NCI-H82 (cell line): Measurements from ENCODE around the gene JPH4.
"Not testable (repeated sequence)": the region's sequence is repeated elsewhere in the genome, so short reads cannot be mapped to it uniquely, and the experiment has no call there.

Source experiments
- DNase-seq: peaks from one replicate; lab custom pipeline; 2025; lab: John Stamatoyannopoulos, UW

JPH4 gene

GRCh38 chr14:23608454-23608853 lies 29.9 kb upstream of the JPH4 start:
- no peak for DNase-seq

DNA sequence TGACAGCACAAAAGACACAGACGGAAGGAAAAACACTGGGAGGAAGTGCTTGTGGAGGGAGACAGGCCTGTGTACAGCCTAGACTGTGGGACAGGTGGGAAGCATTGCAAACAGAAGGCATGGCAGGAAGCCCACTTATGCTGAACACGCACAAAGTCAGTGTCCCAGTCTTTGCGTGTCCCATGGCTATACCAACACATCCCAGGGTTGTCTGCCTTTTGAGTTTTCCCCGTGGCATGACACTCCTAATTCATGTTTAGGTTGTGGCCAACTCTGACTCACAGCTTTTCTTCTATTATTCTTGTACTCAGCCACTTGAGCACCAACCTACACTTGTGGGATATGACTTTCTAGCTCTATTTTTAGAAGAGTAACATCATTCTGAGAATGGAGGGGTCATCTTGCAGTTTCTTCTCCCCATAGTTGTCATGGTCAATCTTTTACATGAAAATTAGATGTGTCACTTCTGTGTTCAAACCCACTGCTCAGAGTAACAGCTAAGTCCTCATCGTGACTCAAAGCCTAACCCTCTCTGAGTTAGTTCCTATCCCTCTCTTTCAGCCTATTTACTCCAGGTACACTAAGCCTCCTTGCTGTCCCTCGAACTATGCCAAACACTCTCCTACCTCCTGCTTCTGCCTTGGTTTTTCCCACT lies 27.5 kb upstream of the JPH4 start:
- no peak for DNase-seq

GRCh38 chr14:23604675-23605170 lies 26.1 kb upstream of the JPH4 start:
- no peak for DNase-seq

GRCh38 chr14:23604148-23604547 lies 25.6 kb upstream of the JPH4 start:
- no peak for DNase-seq

DNA sequence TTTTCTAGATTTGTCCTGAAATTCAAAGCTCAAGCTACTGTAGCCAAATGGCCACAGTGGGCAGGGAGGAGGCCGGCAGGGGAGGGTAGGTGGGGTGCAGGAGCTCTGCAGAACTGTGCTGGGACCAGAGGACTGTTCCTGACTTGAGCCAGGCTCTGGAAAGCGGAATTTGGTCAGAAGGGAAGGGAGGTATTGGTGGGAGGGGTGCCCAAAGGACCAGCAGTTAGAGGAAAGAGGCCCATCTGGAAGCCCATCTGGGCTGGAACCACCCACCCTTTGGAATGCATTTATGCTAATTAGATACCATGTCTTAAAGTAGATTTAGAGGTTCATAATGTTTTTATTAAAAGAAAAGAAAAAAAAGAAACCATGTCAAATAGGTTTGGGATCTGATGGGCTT lies 24.5 kb upstream of the JPH4 start:
- DNase-seq = no peak

- DNase-seq = no peak
These were observed 23.8 kb upstream of the JPH4 start for GRCh38 chr14:23602181-23603095.

DNA sequence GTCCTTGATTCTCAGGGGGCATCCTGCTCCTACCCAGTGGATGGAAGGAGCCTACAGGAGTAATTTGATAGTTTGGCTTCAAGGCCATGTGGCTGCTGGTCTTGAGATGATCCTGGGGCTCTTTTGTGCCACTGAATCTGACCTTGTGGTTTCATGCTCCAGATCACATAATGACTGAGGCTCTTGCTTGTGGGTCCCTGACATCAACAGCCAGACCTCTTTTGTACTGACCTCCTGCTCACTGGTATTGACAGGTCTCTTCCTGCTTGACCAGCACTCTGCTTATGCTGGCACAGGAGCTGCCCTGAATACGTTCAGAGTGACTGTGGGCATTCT lies 23.2 kb upstream of the JPH4 start:
- no peak for DNase-seq

DNA sequence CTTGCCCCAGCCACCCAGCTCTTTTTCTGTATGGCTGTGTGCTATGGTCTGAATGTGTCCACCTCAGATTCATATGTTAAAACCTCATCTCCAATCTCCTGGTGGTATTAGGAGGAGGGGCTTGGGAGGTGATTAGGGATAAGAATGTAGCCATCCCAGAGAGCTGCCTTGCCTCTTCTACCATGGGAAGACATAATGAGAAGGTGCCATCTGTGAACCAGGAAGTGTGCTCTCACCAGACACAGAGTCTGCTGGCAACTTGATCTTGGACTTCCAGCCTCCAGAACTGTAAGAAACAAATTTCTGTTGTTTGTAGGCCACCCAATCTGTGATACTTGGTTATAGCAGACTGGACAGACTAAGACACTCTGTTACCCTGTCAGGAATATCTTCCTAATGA lies 22.8 kb upstream of the JPH4 start:
- no peak for DNase-seq

- no peak for DNase-seq
These were observed 22.2 kb upstream of the JPH4 start for GRCh38 chr14:23600806-23601205.

DNA sequence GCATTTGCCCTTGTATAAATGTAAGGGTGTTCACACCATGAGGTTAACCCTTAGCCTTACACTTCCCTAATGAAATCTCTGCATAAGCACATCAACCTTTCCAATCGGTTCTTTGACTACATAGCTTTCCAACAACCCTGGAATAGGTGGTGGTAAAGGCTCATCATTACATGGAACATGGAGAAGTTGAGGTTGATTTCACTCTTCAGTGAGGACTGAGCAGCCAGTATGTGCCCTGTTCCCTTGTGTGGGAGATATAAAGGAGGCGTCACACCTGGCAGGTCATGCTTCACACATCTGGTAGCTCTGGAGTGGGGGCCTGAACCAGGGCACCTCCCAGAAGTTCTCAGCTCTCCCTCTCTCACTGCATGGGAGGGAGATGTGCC lies 21.7 kb upstream of the JPH4 start:
- DNase-seq = no peak

GRCh38 chr14:23594191-23594590 lies 15.6 kb upstream of the JPH4 start:
- not testable (repeated sequence) for DNase-seq

DNA sequence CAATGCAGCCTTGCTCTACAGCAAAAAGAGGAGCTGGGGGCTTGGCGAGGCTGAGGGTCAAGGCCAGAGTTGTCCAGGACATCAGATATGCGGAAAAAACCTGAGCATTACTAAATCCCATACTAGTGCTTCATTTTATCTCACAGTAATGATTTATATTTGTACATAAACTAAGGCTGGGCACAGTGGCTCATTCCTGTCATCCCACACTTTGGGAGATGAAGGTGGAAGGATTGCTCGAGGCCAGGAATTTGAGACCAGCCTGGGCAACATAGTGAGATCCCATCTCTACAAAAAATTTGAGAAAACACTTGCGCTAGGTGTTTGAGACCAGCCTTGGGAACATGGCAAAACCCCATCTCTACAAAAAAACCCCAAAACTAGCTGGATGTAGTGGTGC lies 11.6 kb upstream of the JPH4 start:
- no peak for DNase-seq

DNA sequence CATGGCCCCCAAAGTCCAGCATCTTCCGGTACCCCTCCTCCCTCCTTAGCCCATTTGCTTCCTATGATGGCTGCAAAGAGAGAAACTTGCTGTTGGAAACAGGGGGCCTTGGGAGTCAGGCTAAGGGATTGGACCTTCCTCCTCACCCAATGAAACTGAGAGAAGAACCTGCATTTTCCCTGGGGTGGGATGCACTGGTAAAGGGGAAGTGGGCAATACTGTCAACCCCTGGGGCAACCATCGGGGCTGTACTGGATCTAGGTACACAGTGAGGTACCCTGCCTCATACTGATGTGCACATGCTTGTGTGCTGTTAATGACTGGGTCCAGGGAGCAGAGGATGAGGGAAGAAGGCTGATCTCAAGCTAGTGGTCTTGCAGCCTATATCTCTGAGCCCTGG lies 11.0 kb upstream of the JPH4 start:
- no peak for DNase-seq

GRCh38 chr14:23588884-23589598 lies 10.5 kb upstream of the JPH4 start:
- DNase-seq = peak; percentile 93

DNA sequence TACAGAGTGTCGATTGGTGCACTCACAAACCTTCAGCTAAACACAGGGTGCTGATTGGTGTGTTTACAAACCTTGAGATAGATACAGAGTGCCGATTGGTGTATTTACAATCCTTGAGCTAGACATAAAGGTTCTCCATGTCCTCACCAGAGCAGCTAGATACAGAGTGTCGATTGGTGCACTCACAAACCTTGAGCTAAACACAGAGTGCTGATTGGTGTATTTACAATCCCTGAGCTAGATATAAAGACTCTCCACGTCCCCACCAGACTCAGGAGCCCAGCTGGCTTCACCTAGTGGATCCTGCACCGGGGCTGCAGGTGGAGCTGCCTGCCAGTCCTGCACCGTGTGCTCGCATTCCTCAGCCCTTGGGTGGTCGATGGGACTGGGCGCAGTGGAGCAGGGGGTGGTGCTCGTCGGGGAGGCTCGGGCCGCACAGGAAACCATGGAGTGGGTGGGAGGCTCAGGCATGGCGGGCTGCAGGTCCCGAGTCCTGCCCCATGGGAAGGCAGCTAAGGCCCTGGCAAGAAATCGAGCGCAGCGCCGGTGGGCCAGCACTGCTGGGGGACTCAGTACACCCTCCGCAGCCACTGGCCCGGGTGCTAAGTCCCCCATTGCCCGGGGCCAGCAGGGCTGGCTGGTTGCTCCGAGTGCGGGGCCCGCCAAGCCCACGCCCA lies 6.1 kb upstream of the JPH4 start:
- not testable (repeated sequence) for DNase-seq

DNA sequence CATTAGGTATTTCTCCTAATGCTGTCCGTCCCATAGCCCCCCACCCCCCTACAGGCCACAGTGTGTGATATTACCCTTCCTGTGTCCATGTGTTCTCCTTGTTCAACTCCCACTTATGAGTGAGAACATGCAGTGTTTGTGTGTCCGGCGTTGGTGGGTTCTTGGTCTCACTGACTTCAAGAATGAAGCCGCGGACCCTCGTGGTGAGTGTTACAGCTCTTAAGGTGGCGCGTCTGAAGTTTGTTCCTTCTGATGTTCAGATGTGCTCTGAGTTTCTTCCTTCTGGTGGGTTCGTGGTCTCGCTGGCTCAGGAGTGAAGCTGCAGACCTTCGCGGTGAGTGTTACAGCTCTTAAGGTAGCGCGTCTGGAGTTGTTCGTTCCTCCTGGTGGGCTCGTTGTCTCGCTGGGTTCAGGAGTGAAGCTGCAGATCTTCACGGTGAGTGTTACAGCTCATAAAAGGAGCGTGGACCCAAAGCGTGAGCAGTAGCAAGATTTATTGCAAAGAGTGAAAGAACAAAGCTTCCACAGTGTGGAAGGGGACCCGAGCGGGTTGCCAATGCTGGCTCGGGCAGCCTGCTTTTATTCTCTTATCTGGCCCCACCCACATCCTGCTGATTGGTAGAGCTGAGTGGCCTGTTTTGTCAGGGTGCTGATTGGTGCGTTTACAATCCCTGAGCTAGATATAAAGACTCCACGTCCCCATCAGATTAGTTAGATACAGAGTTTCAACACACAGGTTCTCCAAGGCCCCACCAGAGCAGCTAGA lies 5.4 kb upstream of the JPH4 start:
- DNase-seq = not testable (repeated sequence)

GRCh38 chr14:23582906-23583760 lies 4.5 kb upstream of the JPH4 start:
- peak; percentile 13 for DNase-seq

- DNase-seq = no peak
These were observed 2.3 kb upstream of the JPH4 start for GRCh38 chr14:23580948-23581281.

- no peak for DNase-seq
These were observed 1.7 kb upstream of the JPH4 start for GRCh38 chr14:23580152-23580926.

DNA sequence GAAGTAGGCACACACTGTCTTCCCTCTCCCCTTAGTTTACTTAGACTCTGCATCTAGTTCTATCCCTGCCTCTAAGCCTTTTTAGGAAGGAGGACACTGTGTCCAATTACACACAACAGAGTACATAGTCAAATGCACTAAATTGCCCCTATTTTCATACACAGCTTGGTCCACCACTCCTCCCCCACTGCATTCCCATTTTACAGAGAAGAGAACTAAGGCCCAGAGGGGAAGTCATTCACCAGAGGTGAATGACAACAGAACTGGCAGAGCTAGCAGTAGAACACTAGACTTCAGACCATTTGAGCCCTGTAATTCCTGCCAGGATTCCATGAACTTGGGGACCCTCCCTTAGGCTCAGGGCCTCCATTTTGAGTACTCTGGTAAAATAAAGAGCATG lies 1.1 kb upstream of the JPH4 start:
- DNase-seq = no peak
